ENCODE measurements around the gene ZXDB.

Gene ZXDB

DNA sequence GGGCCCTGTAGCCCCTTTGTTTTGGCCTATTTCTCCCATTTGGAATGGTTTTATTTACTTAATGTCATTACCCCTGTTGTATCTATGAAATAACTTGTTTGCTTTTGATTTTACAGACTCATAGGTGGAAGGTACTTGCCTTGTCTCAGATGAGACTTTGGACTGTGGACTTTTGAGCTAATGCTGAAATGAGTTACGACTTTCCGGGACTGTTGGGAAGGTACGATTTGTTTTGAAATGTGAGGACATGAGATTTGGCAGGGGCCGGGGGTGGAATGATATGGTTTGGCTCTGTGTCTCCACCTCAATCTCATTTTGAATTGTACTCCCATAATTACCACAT, 48.8 kb downstream of the ZXDB start:
- TF ChIP-seq POLR2A (IDR thresholded peaks at IDR 0.05; ENCODE audit: low read depth, low read length): no peak
- no peak for FAIRE-seq
- no peak for DNase-seq (ENCODE audit: insufficient read length, low spot score)

DNA sequence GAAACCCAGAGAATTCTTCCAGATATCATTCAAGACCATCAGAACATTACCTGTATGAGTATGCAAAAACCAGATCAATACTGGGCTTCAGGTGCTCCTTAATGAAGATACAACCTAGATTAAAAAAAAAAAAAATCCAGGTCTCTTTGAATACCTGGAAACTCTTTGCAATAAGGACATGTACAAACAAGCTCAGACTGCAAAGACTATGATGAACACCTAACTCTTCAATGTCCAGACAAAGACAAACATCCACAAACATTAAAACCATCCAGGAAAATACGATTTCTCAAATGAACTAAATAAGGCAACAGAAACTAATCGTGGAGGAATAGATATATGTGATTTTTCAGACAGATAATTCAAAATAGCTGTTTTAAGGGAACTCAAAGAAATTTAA, 49.5 kb downstream of the ZXDB start:
- no peak for FAIRE-seq
- TF ChIP-seq POLR2A (IDR thresholded peaks at IDR 0.05; ENCODE audit: low read depth, low read length): no peak
- no peak for DNase-seq (ENCODE audit: insufficient read length, low spot score)

GRCh38 chrX:57643698-57644097, 51.9 kb downstream of the ZXDB start:
- FAIRE-seq (no peak), DNase-seq (ENCODE audit: insufficient read length, low spot score) (no peak)
- TF ChIP-seq POLR2A (IDR thresholded peaks at IDR 0.05; ENCODE audit: low read depth, low read length): no peak

DNA sequence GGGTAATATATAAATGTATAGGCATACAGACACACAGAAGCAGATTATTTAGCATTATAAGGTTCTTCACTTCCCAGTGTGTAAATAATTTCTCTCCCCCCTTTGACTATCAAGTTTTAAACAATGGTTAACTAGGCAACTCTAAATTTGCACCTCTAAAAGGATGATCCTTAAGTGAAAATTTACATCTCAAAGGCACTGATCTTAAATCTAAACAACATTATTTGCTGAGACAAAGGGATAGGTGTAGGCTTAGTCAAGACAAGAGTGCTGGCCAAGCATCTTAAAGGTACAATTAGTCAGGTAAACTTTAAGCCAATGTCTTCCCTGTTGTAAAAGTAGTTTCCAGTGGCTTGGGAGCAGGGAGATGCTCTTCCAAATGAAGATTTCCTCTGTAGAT, 55.2 kb downstream of the ZXDB start:
- TF ChIP-seq POLR2A (IDR thresholded peaks at IDR 0.05; ENCODE audit: low read depth, low read length): no peak
- no peak for FAIRE-seq

More for the DNA sequence above, 55.2 kb downstream of the ZXDB start:
- DNase-seq (ENCODE audit: insufficient read length, low spot score): no peak
